GM12872 (cell line): ENCODE data around the gene TKFC.

Experiments
- TF ChIP-seq, protein P1 (sequence below): IDR thresholded peaks from 3 replicates; pipeline ENCODE4 v1.5.1; 2011; ENCODE audit warnings: low read depth, mild to moderate bottlenecking, low read length, moderate library complexity; ENCODE audit not compliant: insufficient read depth

Gene TKFC

DNA sequence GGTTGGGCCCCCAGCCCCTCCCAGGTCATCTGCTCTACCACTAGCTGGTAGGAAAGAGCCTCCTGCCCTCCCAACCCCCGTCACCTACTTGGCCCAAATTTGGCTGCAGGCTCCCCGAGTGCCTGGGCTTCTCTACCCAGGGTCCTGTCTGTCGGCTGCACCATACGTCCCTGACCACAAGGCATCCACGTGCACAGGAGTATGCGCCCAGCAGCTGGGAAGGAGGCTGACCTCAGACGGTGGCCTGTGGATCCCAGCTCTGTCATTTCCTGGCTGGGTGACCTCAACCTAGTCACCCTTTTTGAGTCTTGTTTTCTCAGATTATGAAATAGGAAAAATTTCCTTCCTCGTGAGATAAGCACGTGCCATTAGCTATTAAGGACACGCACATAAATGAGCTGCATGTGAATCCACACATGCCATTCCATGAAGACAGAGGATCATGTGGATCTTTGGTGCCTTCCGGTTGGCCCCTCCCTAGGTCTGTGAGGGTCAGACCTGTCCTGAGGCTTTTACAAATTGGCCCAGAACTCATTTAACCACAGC, 15.0 kb downstream of the TKFC start:
- TF ChIP-seq, protein P1, sequence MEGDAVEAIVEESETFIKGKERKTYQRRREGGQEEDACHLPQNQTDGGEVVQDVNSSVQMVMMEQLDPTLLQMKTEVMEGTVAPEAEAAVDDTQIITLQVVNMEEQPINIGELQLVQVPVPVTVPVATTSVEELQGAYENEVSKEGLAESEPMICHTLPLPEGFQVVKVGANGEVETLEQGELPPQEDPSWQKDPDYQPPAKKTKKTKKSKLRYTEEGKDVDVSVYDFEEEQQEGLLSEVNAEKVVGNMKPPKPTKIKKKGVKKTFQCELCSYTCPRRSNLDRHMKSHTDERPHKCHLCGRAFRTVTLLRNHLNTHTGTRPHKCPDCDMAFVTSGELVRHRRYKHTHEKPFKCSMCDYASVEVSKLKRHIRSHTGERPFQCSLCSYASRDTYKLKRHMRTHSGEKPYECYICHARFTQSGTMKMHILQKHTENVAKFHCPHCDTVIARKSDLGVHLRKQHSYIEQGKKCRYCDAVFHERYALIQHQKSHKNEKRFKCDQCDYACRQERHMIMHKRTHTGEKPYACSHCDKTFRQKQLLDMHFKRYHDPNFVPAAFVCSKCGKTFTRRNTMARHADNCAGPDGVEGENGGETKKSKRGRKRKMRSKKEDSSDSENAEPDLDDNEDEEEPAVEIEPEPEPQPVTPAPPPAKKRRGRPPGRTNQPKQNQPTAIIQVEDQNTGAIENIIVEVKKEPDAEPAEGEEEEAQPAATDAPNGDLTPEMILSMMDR = no peak

DNA sequence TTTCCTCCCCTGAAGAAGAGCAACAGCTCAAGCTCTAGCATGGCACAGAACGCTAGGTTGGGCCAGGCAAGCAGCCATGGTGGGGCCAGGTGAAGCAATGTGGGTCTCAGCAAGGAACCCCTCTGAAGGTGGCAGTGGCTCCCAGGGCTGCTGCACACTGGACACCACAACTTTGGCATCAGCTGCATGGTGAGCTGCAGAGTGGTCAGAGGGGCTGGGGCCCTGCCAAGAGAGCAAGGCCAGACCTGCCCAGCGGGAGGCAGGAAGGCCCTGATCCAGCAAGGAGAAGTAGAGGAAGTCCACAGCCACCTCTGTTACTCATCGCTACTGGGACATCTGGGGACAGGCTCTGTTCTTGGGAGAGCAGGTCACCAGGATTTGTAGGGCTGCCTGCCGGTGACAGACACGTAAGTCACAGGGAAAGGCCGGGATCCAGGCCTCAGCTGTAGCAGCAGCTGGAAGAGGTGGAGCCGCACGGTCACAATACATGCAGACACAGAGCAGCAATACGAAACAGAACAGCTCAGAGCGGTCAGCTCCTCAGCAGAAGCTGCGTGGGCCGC, 16.2 kb downstream of the TKFC start:
- TF ChIP-seq, protein P1 = no peak

DNA sequence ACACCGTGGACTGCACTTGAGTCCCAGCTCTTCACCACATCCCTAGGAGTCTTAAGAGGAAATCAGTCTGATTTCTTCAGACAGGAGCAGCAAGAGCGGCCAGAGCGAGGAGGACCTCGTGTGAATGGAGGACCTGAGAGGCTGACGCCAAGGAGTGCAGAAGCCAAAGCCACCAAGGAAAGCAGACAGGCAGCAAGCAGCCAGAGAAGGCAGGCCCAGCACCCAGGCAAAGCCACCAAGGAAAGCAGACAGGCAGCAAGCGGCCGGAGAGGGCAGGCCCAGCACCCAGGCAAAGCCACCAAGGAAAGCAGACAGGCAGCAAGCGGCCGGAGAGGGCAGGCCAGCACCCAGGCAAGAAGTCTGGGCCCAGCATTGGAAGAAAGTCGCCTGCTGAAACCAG, 16.9 kb downstream of the TKFC start:
- TF ChIP-seq, protein P1 = no peak

DNA sequence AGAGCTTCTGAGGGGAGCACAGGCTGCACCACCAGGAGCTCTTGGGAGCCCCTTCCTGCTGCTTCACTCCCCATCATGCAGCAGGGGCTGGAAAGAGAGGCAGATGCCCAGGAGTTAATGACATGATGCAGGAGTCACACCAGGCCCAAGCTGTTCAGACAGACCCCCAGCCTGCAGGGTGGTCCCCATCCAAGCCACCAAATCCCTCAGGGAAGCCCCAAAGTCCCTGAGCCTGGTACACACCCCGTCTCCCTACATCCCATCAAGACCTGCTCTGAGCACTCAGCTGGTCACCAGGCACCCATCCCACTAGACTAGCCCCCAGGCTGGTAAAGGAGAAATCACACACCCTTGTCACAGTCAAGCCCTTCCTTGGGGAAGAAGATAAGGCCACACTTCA, 17.3 kb downstream of the TKFC start:
- TF ChIP-seq, protein P1 = no peak

DNA sequence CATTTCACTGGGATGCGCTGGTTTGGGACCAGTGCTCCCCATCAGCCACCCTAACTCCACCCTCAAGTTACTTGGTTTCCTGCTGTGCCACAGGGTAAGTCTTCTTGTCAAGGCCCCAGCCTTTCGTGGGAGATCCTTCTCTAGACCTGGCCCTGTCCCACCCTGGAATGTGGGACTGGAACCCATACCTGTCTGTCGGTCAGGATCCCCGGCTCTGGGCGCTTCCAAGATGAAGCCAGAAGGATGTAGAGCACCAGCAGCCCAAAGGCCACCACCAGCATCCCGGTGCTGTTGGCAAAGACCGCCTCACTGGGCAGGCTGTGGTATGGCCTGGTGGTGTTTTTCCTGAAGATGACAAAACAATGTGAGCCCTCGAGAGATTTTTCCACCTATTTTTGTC, 17.8 kb downstream of the TKFC start:
- TF ChIP-seq, protein P1 = no peak

DNA sequence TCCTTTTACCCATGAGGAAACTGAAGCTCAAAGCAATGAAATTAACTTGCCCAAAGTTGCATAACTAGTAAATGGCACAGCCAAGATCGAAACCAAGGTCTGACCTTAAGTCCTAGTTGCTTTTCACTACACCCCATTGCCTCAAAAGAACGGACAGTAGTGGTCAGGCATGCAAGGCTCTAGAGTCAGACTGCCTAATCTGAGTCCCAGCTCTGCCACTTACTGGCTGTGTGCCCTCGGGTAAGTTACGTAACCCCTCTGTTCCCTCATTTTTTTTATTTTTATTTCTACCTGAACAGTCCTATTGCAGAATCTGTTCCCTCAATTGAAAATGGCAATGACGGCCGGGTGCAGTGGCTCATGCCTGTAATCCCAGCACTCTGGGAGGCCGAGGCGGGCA, 19.0 kb downstream of the TKFC start:
- TF ChIP-seq, protein P1 = no peak

DNA sequence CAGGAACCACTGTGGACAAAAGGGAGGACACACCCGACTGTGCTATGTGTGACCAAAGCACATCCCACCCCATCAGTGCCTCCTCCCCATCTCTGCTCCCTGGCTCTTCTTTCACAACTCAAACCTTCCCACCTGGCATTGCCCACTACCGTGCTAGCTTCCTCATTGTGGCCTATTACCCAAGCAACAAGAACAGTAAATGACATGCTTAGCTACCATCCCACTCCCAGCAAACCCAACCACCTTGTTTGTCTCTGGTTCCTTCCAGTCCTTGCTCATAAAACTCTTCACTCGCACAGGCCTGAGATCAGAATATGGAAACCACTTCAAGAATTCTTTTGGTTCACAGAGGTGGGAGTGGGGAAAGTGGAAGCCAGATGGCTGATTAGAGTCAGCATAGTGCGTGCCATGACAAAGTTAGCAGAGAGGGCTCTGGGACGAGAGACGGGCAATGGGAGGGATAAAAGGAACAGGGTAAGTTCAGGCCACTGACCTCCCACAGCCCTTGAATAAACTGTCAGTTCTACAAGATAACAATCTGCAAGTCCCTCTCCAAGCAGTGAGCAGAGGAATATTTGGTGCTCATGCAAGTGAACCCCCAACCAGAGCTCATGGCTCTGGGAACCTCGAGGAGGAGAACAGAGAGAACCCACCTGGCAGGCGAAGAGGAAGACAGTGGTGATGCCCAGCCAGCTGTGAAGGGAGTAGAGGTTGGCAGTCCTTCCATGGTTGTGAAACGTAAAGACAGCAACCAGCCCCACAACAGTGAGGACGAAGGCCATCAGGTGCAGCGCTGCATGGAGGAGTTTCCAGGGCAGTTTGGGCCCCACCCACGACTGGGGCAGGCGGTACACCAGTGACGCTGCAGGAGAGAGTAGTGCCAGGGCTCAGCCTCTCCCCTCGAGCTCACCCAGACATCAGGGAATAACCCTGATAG, 20.4 kb downstream of the TKFC start:
- TF ChIP-seq, protein P1 = no peak
